GM19463 (cell line): Measurements from ENCODE around the gene AMTN.
A peak's percentile ranks its signal among the peaks of the same experiment; 100 is the strongest.

ENCODE experiments used
- ATAC-seq: cut with Tn5 transposase; IDR thresholded peaks from one replicate; pipeline ENCODE4 v1.9.1; 2021; ENCODE audit warnings: mild to moderate bottlenecking, moderate library complexity; ENCODE audit not compliant: unreplicated experiment

AMTN gene

DNA sequence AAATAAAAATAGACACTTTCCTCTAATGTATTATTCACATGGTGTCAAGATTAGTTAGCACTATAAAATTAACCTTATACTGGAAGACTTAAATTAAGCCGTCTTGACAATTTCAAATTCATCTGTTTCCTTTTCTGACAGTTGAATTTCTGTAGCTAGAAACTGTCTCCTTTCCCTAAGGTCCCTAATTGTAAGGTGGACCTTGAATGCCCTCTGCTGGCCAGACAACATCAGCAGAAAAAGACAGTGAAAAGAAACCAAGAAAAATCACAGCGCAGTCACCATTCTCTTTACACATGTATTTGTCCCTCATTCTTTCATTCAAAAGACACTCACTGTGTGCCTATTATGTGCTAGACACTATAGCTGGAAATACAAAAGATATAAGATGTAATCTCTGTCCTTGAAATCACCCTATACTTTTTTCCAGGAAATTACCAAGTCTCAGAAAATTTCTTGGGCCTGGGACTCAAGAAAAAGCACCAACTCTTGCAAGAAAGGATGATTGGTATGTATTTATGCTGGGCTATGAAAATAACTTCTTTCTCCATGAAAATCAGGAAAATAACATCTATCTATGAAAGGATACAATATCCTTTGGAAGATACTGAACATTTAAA, 41.0 kb downstream of the AMTN start:
- ATAC-seq: peak; percentile 72

DNA sequence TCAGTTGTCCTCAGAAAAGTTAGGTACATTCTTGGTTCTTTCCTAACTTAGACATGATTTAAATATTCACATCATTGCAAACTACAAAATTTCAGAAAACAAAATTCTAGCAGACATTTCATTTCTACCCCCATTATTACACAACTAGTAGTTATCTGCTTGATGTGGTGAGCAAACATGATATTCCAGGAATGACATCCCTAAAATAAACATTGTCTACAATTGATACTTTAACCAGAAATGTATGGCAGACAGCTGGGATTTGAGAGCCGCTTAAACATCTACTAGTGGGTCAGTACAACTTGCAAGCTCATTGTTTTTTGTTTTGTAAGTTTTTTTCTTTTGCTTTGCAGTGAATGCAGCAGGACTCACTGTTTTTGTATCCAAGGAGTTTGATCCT, 41.6 kb downstream of the AMTN start:
- no peak for ATAC-seq

GRCh38 chr4:70564033-70564432, 45.7 kb downstream of the AMTN start:
- ATAC-seq: no peak

DNA sequence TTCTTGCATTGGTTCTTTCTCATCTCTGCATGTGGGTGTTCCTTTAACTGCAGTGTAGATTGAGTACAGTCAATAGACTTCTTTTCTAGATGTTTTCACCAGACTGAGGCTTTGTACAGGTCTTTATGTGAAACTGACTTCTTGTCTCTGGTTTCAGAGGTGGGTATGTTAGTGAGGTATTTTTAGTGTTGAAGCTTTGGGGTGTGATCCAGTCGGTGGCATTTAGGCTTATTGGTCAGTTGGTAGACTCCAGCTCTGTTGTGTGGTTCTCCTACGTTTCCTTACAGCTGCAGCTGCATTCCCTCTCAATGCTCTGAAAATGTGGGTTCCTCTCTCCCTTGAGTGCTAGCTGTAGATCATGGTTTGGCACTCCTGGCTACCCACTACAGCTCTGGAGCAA, 52.4 kb downstream of the AMTN start:
- no peak for ATAC-seq

DNA sequence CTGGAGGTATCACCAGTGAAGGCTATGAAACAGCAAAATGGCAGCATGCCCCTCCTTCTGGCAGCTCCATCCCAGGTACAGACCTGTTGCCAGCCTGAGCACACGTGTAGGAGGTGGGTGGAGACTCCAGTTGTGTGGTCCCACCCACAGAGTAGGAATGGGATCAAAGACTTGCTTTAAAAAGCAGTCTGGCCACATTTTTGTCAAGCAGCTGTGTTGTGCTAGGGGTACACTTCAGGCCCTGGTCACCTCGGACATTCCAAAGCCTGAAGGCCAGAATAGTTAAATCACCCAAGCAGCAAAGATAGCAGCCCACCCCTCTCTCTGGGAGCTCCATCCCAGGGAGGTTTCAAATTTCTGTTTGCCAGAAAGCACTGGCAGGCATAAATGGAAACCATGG, 53.4 kb downstream of the AMTN start:
- no peak for ATAC-seq

DNA sequence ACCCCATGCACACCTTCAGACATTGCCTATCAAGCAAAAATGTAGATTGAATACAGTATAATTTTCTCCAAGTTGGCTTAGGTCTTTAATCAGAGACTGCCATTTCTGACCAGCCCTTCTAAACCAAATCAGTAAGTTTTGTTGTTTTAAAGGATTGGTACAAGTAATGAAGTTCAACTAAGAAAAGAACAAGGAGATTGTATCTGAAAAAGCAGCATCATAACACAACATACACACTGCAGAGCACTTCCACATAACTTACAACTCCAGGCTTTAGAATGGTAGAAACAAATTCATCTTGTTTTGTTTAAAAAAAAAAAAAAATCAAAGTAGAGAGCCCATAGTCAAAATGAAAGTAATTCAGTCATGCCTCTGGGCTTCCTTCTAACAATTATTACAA, 57.6 kb downstream of the AMTN start:
- ATAC-seq: no peak

DNA sequence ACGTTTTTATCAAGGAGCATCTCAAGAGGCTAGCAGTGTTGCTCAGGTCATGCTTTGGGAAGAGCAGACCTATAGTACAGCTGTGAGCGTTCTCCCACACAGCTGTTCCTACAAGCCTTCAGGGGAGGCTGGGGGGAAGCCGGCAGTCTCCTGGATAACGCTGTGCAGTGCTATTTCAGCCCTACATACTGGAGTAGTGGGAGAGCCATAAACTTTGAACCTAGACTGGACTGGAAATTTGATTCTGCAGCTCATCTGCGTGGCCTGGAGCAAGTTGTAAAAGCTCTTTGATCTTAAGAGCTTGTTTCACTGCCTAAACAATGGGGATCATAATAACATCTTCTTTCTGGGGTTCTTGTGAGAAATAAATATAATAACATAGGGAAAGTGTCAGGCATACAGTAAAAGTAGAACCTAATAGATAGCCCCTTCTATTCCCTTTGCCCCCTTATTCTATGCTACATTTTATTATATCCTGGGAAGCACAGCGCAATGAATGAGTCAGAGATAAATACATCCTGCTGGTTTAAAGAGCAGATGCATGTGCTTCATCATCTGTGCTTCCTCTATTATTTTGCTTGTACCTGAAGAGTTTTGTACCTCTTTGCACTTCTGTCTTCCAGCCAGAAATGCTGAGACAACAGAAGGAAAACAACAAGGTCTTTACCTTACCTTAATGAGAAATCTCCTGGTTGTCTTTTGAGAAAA, 59.0 kb downstream of the AMTN start:
- no peak for ATAC-seq

- no peak for ATAC-seq
These were observed 63.6 kb downstream of the AMTN start for GRCh38 chr4:70581980-70582379.
